Right lobe of liver (tissue), 6 donors: ENCODE data around the gene RDX. TPM values are rescaled to one million over a fixed set of nuclear protein-coding genes. Genes with fewer than 3 reads are reported as not detected.
"Not testable (repeated sequence)": the region's sequence is repeated elsewhere in the genome, so short reads cannot be mapped to it uniquely, and the experiment has no call there.

Experiments
- ATAC-seq, 4 donors: fragments of 200-7000 bp; cut with Tn5 transposase; one replicate each; pipeline ENCODE4 v1.9.1; 2020; ENCODE audit warnings: mild to moderate bottlenecking in 4 of 4, moderate library complexity in 4 of 4
- DNase-seq, 3 donors: peaks; one replicate each; pipeline ENCODE4 v3.0.0-alpha.2; 2020
- H3K27ac ChIP-seq, 3 donors: fragments of 200-600 bp; one replicate each; pipeline ENCODE4 v1.8.0; 2022
- H3K27me3 ChIP-seq, 2 donors: fragments of 200-600 bp; one replicate each; pipeline ENCODE4 v1.8.0; 2022
- H3K36me3 ChIP-seq, 4 donors: fragments of 200-600 bp; sonication (generic) in 1 of 4; one replicate each; pipeline versions ENCODE4 v1.5.1 to v1.8.0; 2017 to 2022; ENCODE audit warnings: control low read depth in 1 of 4
- H3K4me1 ChIP-seq, 4 donors: fragments of 200-600 bp; sonication (generic) in 1 of 4; one replicate each; pipeline versions ENCODE4 v1.5.1 to v1.8.0; 2017 to 2022; ENCODE audit warnings: control low read depth in 1 of 4
- H3K4me3 ChIP-seq, 3 donors: fragments of 200-600 bp; one replicate each; pipeline ENCODE4 v1.8.0; 2022
- H3K9me3 ChIP-seq, 4 donors: fragments of 200-600 bp; sonication (generic) in 1 of 4; one replicate each; pipeline versions ENCODE4 v1.5.1 to v1.8.0; 2017 to 2022; ENCODE audit warnings: control low read depth in 1 of 4
- CTCF ChIP-seq, 4 donors: fragments of 200-600 bp in 3 of 4; fragments of 450-650 bp in 1 of 4; IDR thresholded peaks; one replicate each; pipeline versions ENCODE4 v1.5.1 to v1.8.0; 2016 to 2022; ENCODE audit warnings: antibody characterized with exemption in 4 of 4, mild to moderate bottlenecking in 2 of 4
- POLR2A ChIP-seq: fragments of 450-650 bp; IDR thresholded peaks from one replicate; pipeline ENCODE4 v1.6.1; 2017; ENCODE audit warnings: antibody characterized with exemption, mild to moderate bottlenecking
- WGBS: methylation state at CpG from one replicate; pipeline ENCODE4 v1.1.6; 2018; ENCODE audit warnings: low coverage, low lambda C conversion rate; ENCODE audit not compliant: insufficient coverage; ENCODE audit errors: missing lambda C conversion rate; 5-methylcytosine and 5-hydroxymethylcytosine counted together
- intact Hi-C, 2 donors: fragments of 100-400 bp; cut with DNase I; formaldehyde crosslinking; loops; one replicate each; pipeline versions ENCODE4 v1.11.2 to v1.14.1; 2022
- total RNA-seq, 6 experiments: library from RNA; depleted of rRNA in 2 of 6; stranded (reverse); fragments of >200 nt in 2 of 6; fragmentation: NEBNext Ultra II Directional in 3 of 6; extraction: Animal tissue kit (Norgen Biotek cat#: 25700) in 3 of 6; gene quantifications; one replicate each; pipeline versions ENCODE4 v1.1.0 to v1.2.4, GENCODE V29; 2016 to 2023
- donor health status: DM: no; HTN: yes; CAD: no.
- donor health status: DM: no; HTN: no; CAD: no.
- donor health status: DM: no; HTN: no; CAD: no.
- donor health status: DM: no; HTN: yes; CAD: no.
- donor health status: DM: no; HTN: yes; CAD: no.

RDX gene
- total RNA-seq, 6 experiments from 2014 or later = 47.1 to 87.8 (median 81.8) TPM

DNA sequence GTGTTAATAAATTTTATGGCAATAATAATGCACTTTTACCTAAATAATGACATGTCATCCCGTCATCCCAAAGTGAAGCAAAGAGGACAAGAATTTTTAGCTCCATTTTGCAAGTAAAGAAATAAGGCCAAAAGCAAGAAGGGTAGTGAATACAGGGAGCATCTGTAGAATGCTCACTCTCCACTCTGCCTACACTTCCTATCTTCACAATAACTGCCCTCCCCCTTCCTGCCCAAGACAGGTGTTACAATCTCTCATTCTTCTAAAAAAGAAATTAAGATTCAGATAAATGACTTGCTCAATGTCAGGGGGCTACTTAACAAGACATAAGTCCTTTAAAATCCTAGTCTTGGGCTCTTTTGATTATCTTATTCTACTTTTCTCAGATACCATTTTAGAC lies 8.9 kb downstream of the RDX start:
- WGBS = 90% methylated on average over 1 of the region's 1 CpG
- TF ChIP-seq CTCF (IDR thresholded peaks at IDR 0.05) (no peak), POLR2A (no peak)
- intact Hi-C loops = no loop called here
- DNase-seq (no peak), ATAC-seq (no peak)
- no peaks in the 10 kb centered on the region for H3K36me3 ChIP-seq
- H3K27me3 ChIP-seq = no peaks in the 10 kb centered on the region
- no peak overlapping the region for H3K4me3 ChIP-seq
- H3K27ac ChIP-seq = no peak overlapping the region
- no peaks in the 10 kb centered on the region for H3K9me3 ChIP-seq
- peaks cover 0 to 18% (median 0%) of the 10 kb centered on the region in 4 donors for H3K4me1 ChIP-seq

GRCh38 chr11:110286298-110287040 lies 9.9 kb downstream of the RDX start:
- Histone ChIP-seq H3K9me3 (no peaks in the 10 kb centered on the region), H3K4me1 (peaks cover 0 to 13% (median 0%) of the 10 kb centered on the region in 4 donors), H3K27ac (no peak overlapping the region), H3K36me3 (no peaks in the 10 kb centered on the region), H3K27me3 (no peaks in the 10 kb centered on the region), H3K4me3 (no peak overlapping the region)
- intact Hi-C loops = no loop called here
- DNase-seq = no peak
- 72% methylated on average over 4 of the region's 4 CpGs for WGBS
- no peak for TF ChIP-seq POLR2A
- TF ChIP-seq CTCF (IDR thresholded peaks at IDR 0.05) = no peak
- no peak for ATAC-seq

DNA sequence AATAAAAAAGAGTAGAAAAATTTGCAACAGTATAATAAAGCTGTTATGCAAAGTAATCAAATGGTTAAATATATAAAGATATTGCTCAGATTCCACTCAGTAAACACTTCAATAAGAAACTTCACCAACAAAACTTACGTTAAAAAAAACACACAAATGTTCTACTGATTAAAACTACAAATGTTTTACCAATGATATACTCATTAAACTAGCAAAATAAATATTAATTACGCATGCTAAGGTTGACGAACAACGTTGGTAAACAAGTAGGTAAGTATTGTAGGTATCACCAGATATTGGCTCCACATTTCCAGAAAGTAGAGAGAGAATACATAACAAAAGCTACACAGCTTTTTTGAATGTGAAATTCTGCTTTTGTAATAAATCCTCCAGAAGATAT lies 12.6 kb downstream of the RDX start:
- DNase-seq (no peak), ATAC-seq (peak in 1 of 4 donors; percentile 43)
- no peaks in the 10 kb centered on the region for H3K9me3 ChIP-seq
- H3K4me1 ChIP-seq = peaks cover 0 to 19% (median 0%) of the 10 kb centered on the region in 4 donors
- 16% methylated on average over 4 of the region's 4 CpGs for WGBS
- no peak for TF ChIP-seq POLR2A
- no peak for TF ChIP-seq CTCF (IDR thresholded peaks at IDR 0.05)
- intact Hi-C loops = no loop called here
- H3K27me3 ChIP-seq = no peaks in the 10 kb centered on the region
- H3K4me3 ChIP-seq = no peak overlapping the region
- H3K27ac ChIP-seq = no peak overlapping the region
- H3K36me3 ChIP-seq = peaks cover 0 to 2% (median under 1%) of the 10 kb centered on the region in 4 donors

DNA sequence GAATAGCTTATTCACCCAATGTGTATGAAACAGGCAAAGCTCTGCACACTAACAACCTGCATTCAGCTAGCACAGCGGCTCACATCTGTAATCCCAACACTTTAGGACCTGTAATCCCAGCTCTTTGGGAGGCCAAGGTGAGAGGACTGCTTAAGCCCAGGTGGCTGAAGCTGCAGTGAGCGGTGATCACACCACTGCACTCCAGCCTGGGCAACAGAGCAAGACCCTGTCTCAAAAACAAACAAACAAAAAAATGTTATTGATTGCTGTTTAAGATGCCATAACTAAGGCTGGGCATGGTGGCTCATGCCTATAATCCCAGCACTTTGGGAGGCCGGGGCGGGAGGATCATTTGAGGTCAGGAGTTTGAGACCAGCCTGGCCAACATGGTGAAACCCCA lies 15.8 kb downstream of the RDX start:
- intact Hi-C loops, H3K27ac ChIP-seq, H3K36me3 ChIP-seq, H3K4me3 ChIP-seq, H3K9me3 ChIP-seq, H3K27me3 ChIP-seq, DNase-seq, ATAC-seq: not testable (repeated sequence)
- WGBS = 95% methylated on average over 3 of the region's 4 CpGs
- peaks cover 0 to 14% (median 0%) of the 10 kb centered on the region in 4 donors for H3K4me1 ChIP-seq

DNA sequence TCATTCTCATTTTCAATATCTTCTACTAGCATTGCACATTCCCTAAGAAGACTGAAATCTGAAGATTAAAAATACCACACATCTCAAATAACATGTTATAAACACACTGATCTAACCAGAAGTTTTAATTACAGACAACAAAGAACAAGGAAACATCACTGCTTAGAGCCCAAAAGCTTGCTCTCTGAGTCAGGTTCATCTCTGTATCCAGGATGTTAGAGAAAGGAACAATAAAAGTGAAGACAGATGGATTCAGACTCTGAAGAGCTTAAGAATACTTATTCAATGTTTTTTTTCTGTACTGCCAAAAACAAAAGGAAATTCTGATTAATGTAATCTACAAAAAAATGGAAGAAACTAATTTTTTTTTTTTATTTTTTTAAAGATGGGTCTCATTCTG lies 16.5 kb downstream of the RDX start:
- intact Hi-C loops = no loop called here
- ATAC-seq = no peak
- no peak overlapping the region for H3K27ac ChIP-seq
- H3K4me3 ChIP-seq = no peak overlapping the region
- H3K36me3 ChIP-seq = peaks cover 0 to 6% (median 2%) of the 10 kb centered on the region in 4 donors
- no peaks in the 10 kb centered on the region for H3K9me3 ChIP-seq
- H3K27me3 ChIP-seq = no peaks in the 10 kb centered on the region
- H3K4me1 ChIP-seq = peaks cover 0 to 14% (median 0%) of the 10 kb centered on the region in 4 donors
- TF ChIP-seq POLR2A = no peak
- TF ChIP-seq CTCF (IDR thresholded peaks at IDR 0.05) = no peak
- DNase-seq = no peak
